Gastroesophageal sphincter (tissue), 4 donors: ENCODE measurements around the gene NAT14. TPM values are rescaled to one million over a fixed set of nuclear protein-coding genes. Genes with fewer than 3 reads are reported as not detected.

Experiments
- ATAC-seq: fragments of 150-250 bp; one replicate; pipeline ENCODE4 v1.9.1; 2016; ENCODE audit warnings: mild to moderate bottlenecking, moderate library complexity
- H3K27ac ChIP-seq, 4 donors: fragments of 200-600 bp; sonication (generic) in 3 of 4; 1 replicate in 3 of 4; 2 replicates in 1 of 4; pipeline ENCODE4 v1.5.1; 2016 to 2019
- H3K27me3 ChIP-seq: fragments of 200-600 bp; sonication (generic); one replicate; pipeline ENCODE4 v1.5.1; 2019
- H3K36me3 ChIP-seq, 2 donors: fragments of 200-600 bp; sonication (generic); one replicate each; pipeline ENCODE4 v1.5.1; 2019; ENCODE audit warnings: control low read depth in 1 of 2
- H3K4me1 ChIP-seq, 3 donors: fragments of 200-600 bp; sonication (generic); 1 replicate in 2 of 3; 2 replicates in 1 of 3; pipeline ENCODE4 v1.5.1; 2016 to 2019; ENCODE audit warnings: control low read depth in 2 of 3
- H3K4me3 ChIP-seq, 2 donors: fragments of 200-600 bp; sonication (generic); one replicate each; pipeline ENCODE4 v1.5.1; 2019; ENCODE audit warnings: mild to moderate bottlenecking in 1 of 2, moderate library complexity in 1 of 2
- H3K9me3 ChIP-seq, 3 donors: fragments of 200-600 bp; sonication (generic); one replicate each; pipeline ENCODE4 v1.5.1; 2017 to 2019; ENCODE audit warnings: control low read depth in 2 of 3
- CTCF ChIP-seq, 4 experiments: fragments of 200-600 bp in 2 of 4; fragments of 450-650 bp in 2 of 4; sonication (generic) in 1 of 4; IDR thresholded peaks; one replicate each; pipeline ENCODE4 v1.5.1; 2017 to 2019; ENCODE audit warnings: antibody characterized with exemption in 4 of 4, mild to moderate bottlenecking in 2 of 4, moderate library complexity in 2 of 4
- EP300 ChIP-seq: sonication (generic); formaldehyde crosslinking; IDR thresholded peaks from one replicate; pipeline ENCODE4 v1.6.1; 2017; ENCODE audit warnings: antibody characterized with exemption, mild to moderate bottlenecking
- POLR2A ChIP-seq, 2 donors: fragments of 450-650 bp; IDR thresholded peaks; one replicate each; pipeline ENCODE4 v1.6.1; 2017; ENCODE audit warnings: antibody characterized with exemption in 2 of 2, mild to moderate bottlenecking in 2 of 2, moderate library complexity in 1 of 2
- POLR2AphosphoS5 ChIP-seq: sonication (generic); formaldehyde crosslinking; IDR thresholded peaks from one replicate; pipeline ENCODE4 v1.6.1; 2017; ENCODE audit warnings: antibody characterized with exemption
- WGBS, 2 donors: methylation state at CpG; one replicate each; pipeline ENCODE4 v1.1.5; 2018; ENCODE audit warnings: low coverage in 1 of 2; 5-methylcytosine and 5-hydroxymethylcytosine counted together
- total RNA-seq, 4 donors: library from RNA; depleted of rRNA; stranded (reverse); fragments of >200 nt; gene quantifications; one replicate each; pipeline ENCODE4 v1.1.0, GENCODE V29; 2016

The NAT14 gene
- total RNA-seq, 4 donors from 2014 or later: 7.4 to 14.0 (median 7.9) TPM

DNA sequence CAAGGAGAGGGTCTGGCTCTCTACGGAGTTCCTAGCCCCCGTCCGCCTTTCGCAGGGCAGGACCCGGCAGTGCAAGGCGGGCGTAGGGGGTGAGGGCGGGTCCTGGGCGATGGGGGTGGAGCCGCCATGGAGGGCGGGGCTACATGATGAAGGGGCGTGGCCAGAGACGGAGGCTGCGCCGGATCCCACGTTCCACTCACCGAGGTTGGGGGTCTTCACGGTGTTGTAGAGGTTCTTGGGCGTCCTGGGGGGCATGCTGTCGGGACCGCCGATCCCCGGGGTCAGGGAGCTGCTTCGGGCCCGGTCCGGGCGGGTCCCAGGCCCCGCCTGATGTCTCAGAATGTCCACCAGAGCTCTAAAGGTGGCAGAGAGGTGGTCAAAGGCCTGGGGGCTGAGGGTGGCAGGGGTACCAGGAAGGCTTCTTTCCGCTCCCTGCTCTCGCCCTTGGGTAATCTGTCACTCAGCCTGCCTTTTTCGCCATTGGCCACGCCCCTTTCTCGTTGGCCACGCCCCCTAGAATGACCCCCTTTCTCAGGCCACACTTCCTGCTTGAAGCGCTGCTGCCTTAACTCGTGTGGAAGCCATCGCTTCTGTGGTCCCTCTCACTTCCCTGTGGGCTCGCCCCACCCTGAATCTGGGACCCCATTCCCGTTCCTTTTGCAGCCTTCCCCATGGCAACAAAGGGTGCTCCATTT, 44.4 kb upstream of the NAT14 start:
- peaks cover 100% of the 10 kb centered on the region for H3K27me3 ChIP-seq
- no peaks in the 10 kb centered on the region for H3K36me3 ChIP-seq
- H3K4me1 ChIP-seq: peaks cover 0 to 35% (median 2%) of the 10 kb centered on the region in 3 donors
- H3K27ac ChIP-seq: no peak overlapping the region
- ATAC-seq: no peak
- 10 to 11% methylated on average over 8 to 10 of the region's 39 CpGs for WGBS, 2 donors
- TF ChIP-seq POLR2AphosphoS5 (no peak), POLR2A (IDR thresholded peaks at IDR 0.05) (no peak)
- no peak overlapping the region for H3K4me3 ChIP-seq
- H3K9me3 ChIP-seq: no peaks in the 10 kb centered on the region

DNA sequence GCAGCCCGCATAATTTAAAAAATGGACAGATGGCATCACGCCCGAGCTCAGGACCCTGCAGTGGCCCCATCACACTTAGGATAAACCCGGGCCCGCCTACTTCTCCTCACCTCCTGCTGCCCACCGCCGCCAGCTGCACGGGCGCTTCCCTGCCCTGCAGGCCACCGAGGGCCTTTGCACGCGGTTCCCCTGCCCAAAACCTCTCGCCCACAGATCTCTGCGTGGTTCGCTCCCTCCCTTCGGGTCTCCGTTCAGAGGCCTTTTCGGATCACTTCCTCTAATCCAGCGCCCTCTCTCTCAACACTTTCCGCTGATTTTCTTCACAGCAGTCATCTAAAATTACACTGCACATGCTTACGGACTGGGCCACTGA, 43.7 kb upstream of the NAT14 start:
- H3K36me3 ChIP-seq: no peaks in the 10 kb centered on the region
- H3K27me3 ChIP-seq: peaks cover 99% of the 10 kb centered on the region
- H3K4me3 ChIP-seq: no peak overlapping the region
- H3K27ac ChIP-seq: no peak overlapping the region
- ATAC-seq: no peak
- H3K9me3 ChIP-seq: no peaks in the 10 kb centered on the region
- no peak for TF ChIP-seq CTCF (IDR thresholded peaks at IDR 0.05)
- TF ChIP-seq POLR2A (IDR thresholded peaks at IDR 0.05): no peak
- no peak for TF ChIP-seq POLR2AphosphoS5
- TF ChIP-seq EP300: no peak
- 6% methylated on average over 17 of the region's 21 CpGs; no CpG with 5 or more reads in 1 of the 2 donors for WGBS, 2 donors
- H3K4me1 ChIP-seq: peaks cover 0 to 35% (median 2%) of the 10 kb centered on the region in 3 donors

GRCh38 chr19:55441692-55442321, 43.2 kb upstream of the NAT14 start:
- Histone ChIP-seq H3K4me3 (no peak overlapping the region), H3K36me3 (no peaks in the 10 kb centered on the region), H3K9me3 (no peaks in the 10 kb centered on the region), H3K4me1 (peaks cover 0 to 35% (median 2%) of the 10 kb centered on the region in 3 donors), H3K27me3 (peaks cover 99% of the 10 kb centered on the region), H3K27ac (no peak overlapping the region)
- ATAC-seq: no peak
- no peak for TF ChIP-seq POLR2A (IDR thresholded peaks at IDR 0.05)
- no peak for TF ChIP-seq EP300
- no peak for TF ChIP-seq POLR2AphosphoS5
- no peak for TF ChIP-seq CTCF (IDR thresholded peaks at IDR 0.05)
- 1% methylated on average over 13 of the region's 39 CpGs; no CpG with 5 or more reads in 1 of the 2 donors for WGBS, 2 donors

GRCh38 chr19:55442372-55442961, 42.5 kb upstream of the NAT14 start:
- H3K4me3 ChIP-seq: no peak overlapping the region
- no peaks in the 10 kb centered on the region for H3K36me3 ChIP-seq
- WGBS, 2 donors: 1% methylated on average over 8 of the region's 72 CpGs; no CpG with 5 or more reads in 1 of the 2 donors
- TF ChIP-seq CTCF (IDR thresholded peaks at IDR 0.05): no peak
- no peak for TF ChIP-seq POLR2A (IDR thresholded peaks at IDR 0.05)
- no peak for TF ChIP-seq POLR2AphosphoS5
- no peak for TF ChIP-seq EP300
- ATAC-seq: no peak
- H3K27me3 ChIP-seq: peaks cover 99% of the 10 kb centered on the region
- no peak overlapping the region for H3K27ac ChIP-seq
- peaks cover 0 to 35% (median 2%) of the 10 kb centered on the region in 3 donors for H3K4me1 ChIP-seq
- H3K9me3 ChIP-seq: no peaks in the 10 kb centered on the region

DNA sequence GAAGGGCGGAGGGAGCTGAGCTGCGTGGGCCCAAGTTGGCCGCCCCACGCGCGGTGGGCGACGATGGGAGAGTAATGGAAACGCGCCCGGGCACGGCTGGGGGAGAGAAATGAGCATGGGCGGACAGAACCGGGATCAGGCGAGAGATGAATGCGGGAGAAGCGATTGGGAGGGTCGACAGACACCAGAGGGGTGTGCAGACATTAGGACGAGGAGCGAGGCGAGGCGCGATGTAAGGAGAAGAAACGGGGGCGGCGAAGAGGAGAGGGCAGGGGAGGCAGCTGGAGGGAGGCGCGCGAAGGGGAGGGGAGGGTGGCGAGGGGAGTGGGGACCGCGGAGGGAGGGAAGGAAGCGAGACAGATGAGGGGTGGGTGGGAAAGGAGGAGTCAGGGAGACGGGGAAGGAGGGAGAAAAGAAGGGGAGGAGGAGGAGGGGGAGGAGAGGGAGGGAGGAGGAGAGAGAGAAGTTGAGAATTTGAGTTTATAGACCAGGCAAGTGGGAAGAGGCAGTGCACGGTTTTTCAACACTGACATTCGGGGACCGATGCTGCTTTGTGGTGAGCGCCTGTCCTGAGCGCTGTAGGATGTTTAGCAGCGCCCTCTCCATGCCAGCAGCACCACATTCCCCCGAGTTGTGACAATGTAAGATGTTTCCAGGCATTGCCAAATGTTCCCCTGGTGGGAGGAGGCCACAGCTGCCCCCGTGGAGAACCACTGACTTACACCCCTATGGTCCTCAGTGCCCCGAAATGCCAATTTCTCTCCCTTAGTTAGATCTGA, 41.8 kb upstream of the NAT14 start, which contains the start of gene SHISA7:
Gene SHISA7 (minus strand): TSS at position 256 of the 779 bp plus-strand sequence. CDS start 437 bp downstream, outside the sequence.
- no peaks in the 10 kb centered on the region for H3K9me3 ChIP-seq
- no peaks in the 10 kb centered on the region for H3K36me3 ChIP-seq
- peaks cover 0 to 35% (median 2%) of the 10 kb centered on the region in 3 donors for H3K4me1 ChIP-seq
- WGBS, 2 donors: 1 to 2% methylated on average over 15 to 41 of the region's 43 CpGs
- no peak for TF ChIP-seq EP300
- no peak for TF ChIP-seq POLR2AphosphoS5
- no peak for TF ChIP-seq CTCF (IDR thresholded peaks at IDR 0.05)
- TF ChIP-seq POLR2A (IDR thresholded peaks at IDR 0.05): no peak
- no peak within 1 kb of the TSS for H3K27ac ChIP-seq
- ATAC-seq: no peak
- H3K27me3 ChIP-seq: peaks cover 94% of the 10 kb centered on the region
- no peak within 1 kb of the TSS for H3K4me3 ChIP-seq
